DMS 273 (cell line): Measurements from ENCODE around the gene ANKRD34C.

Experiments used
- DNase-seq: peaks from one replicate; lab custom pipeline; 2025; ENCODE audit not compliant: unreplicated experiment; lab: John Stamatoyannopoulos, UW

The ANKRD34C gene

DNA sequence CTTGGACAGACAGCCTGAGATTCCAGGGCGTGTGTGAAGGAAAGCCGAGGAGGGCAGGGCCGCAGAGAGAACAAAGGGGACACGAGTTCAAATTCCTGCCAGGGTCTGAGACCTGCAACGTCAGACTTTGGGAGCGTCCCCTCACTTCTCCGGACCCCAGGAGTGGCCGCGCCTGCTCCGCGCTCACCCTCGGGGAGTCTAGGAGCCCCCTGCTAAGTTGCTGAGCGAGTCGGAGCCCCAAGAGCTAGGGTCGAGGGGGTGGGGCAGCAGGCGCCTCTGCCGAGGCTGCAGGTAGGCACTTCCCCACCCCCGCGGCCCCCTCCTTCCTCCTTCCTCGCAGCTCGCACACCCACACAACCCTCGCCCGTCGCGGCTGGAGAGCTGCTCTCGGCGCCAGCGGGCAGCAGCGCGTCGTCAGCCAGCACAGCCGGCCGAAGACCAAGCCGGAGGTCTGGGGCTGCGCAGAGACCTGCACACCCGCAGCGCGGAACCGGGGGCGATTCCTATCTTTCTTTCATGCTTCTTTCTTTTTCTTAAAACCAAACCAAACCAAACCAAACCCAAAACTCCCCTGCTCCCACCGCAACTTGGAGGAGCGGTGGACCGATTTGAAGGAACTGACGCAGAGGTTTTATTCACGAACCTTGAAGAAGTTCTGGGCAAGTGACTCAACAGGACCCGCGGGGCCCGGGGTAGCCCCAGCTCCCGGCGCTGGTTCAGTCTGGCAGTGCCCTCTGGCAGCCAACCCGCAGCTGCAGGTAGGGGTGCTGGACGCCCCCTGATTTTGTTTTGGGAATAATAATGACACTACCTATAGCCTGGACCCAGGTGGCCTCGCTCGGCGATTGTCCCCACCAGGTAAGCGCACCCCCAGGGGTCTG, at the start of gene ANKRD34C:
Gene ANKRD34C, plus strand, starts transcription at position 352 of the 881 bp plus-strand sequence. CDS start 10,563 bp downstream, outside the sequence.
- DNase-seq = peak; percentile 37

DNA sequence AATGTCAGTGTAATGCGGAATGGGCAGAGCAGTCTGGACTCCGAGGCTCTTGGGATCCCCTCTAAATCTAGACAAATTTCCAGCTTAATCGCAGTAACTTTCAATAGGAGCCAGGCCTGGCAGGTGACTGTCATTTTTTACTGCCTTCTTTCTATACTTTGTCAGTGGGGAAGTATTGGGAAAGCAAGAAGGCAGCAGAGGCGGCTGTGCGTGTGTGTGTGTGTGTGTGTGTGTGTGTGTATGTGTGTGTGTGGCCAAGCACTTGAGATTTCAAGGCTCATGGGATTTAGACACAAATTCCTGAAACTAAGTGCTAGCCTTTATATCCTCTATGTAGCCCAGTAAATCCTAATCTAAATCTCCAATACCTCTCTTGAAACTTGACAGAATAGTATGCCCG, 49.3 kb upstream of the ANKRD34C start:
- no peak for DNase-seq

DNA sequence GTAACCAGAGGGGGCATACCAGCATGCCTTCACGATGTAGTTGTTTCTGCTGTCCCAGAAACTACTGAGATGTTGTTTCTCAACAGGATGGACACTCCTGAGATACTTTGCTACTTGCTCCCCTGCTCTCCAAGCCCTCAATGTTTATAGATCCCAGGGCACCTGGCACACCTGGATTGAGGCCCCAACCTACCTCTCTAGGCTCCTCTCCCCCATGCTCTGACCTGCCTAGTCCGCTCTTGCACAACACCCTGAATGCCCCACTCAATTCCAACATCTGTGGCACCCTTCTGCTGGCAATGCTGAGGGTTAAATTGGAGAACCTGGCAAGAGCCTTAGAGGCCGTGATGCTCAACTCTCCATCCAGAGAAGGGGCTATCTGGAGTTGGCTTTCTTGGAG, 42.5 kb upstream of the ANKRD34C start:
- DNase-seq = no peak

DNA sequence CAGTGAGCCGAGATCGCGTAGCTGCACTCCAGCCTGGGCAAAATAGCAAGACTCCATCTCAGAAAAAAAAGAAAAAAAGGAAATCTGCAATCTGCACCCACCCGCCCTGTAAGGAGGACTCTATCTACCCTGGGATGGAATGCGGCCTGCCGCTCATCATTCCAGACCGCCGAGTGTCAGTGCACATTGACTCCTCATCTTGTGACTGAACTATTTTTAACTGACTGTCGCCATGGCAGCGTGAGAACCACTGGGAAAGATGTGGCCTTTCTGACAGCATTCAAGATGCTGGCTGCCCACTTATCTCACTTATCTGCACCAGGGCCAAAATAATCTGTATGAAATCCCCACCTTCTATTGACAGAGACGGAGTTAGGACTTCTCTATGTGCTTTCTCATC, 38.8 kb upstream of the ANKRD34C start:
- DNase-seq = no peak

DNA sequence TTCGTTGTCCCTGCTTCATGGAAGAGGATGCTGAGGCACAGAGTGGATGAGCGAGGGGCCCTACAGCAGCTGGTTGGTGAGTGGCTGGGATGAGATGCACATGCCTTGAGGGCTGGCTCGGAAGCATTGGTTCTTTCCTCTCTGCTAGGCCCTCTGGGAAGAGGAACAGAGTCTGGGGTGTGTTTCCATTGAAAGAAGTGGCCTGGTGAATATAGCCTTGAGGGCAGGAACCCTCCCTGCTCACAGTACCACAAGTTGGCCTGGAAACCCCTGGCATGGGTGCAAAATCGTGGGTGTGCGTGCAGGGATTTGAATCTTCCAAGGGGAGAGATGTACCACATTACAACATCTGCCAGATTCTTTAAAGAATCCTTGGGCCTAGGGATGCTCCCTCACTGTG, 37.6 kb upstream of the ANKRD34C start:
- no peak for DNase-seq

DNA sequence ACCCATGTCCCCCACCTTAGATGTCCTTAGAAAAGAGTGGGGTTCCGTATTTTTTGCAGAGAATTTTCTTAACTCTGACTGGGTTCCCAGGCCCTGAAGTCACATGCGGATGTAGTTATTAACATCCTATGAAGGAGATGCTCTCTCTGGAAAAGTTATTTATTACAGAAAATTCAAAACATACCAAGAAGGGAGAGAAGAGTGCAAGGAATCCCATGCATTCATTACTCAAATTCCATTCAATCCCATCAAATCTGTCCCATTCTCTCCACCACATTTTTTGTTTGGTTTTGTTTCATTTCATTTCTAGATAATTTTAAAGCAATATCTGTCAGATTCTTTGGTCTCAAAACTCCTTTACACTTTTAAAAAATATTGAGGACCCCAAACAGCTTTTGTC, 34.3 kb upstream of the ANKRD34C start:
- no peak for DNase-seq

DNA sequence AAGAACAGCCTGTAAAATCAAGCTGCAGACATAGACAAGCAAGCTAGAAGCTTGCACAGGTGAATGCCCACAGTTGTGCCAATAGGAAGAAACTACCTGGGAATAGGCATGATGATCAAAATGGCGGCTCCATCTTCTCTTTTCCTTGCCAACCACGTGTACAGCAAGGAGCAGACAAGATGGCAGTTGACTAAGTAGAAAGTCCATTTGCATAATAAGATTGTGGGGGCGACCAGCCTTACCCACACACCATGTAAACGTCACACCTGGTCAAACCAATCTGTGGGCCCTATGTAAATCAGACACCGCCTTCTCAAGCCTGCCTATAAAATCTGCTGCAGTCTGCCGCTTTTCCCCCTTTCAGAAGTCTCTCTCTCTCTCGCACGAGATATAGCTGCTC, 25.1 kb upstream of the ANKRD34C start:
- no peak for DNase-seq

DNA sequence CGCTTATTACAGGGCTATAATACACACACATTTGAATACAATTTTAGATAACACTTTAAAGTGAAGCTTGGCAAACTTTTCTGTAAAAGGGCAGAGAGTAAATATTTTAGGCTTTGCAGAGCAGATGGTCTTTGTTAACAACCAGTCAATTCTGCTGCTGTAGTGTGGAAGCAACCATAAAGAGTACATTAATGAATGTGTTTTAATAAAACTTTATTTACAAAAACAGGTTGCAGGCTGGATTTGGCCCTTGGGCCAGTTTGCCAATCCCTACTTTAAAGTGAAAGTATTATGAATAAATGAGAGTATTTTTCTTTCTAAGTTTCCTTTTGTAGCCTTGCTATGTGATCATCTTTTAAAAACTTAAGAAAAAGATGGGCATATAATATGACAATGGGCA, 20.7 kb upstream of the ANKRD34C start:
- no peak for DNase-seq

DNA sequence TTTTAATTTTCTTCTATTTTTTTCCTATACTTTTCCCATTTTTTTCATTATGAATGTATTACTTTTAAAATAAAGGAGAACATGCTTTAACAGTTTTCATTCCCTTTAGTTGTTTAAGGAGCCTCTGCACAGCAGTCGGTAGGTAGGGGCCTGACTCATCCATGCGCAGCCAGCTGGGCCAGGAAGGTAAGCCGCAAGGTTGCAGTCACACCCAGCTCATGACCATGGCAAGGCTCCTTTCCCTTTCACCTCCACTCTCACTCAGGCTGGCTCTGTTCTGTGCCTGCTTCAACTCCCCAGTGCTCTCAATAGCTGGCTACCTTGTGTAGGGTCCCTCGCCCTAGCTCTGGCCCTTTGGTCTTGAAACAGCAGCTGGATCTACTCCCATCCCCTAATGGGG, 17.4 kb upstream of the ANKRD34C start:
- no peak for DNase-seq

DNA sequence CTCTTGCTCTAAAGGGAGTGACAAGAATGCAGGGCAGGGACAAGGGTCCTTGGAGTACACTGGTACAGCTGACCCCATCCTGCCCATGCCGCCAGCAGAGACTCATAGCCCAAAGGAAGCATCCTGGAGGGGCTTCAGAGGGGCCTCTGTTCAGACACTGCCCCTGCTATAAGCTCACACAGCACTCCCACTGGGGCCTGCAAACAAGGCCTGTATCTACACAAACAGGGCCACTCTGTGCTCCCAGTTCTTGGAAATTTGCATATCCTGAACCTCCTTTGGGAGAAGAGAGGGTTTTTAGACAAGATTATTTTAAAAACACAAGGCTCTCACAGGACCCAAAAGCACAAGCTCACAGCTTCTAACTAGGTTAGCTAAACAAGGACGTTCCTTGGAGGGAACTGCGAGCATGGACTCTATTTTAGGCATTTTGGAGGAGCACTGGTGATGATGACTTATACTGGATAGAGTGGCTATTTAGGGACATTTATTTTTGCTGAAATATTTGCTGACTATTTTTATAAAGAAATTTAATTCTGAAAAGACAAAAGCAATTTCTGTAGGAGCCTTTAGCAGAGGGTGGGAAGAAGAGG, 16.4 kb upstream of the ANKRD34C start:
- DNase-seq = no peak

DNA sequence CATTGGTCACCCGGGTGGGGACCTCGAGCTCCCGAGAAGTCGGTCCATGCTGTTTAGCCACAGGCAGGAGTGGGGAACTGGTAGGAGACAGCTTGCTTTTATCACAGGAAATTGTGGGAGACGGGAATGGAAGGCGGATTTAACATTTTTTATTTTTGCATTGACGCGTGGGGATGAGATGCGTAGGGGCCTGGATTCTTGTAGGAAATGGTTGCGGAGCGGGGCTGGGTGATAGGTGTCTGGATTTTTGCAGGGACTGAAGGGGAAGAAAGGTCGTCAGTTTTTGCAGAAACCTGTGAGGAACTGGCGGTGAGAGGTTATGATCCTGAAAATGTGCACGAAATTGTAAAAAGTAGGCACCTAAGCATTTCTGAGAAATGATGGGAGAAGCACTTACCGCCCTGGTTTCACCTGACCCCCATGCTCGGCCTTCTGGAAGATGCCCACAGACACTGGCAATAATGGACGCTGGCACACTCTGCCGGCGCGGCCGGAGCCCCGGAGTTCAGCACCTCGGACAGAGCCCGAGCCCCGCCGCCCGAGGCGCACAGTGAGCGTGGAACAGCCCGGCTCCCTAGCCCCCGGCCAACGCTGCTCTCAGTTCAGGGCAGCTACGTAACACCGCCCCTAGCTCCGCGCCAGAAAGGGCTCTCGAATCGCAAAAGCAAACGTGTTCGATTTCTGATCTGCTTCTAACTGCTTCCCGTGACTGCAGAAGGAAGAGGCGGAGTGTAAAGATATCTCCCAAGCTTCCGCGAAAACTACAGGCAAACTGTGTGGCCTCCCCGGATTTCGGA, 928 bp downstream of the ANKRD34C start:
- DNase-seq = no peak

DNA sequence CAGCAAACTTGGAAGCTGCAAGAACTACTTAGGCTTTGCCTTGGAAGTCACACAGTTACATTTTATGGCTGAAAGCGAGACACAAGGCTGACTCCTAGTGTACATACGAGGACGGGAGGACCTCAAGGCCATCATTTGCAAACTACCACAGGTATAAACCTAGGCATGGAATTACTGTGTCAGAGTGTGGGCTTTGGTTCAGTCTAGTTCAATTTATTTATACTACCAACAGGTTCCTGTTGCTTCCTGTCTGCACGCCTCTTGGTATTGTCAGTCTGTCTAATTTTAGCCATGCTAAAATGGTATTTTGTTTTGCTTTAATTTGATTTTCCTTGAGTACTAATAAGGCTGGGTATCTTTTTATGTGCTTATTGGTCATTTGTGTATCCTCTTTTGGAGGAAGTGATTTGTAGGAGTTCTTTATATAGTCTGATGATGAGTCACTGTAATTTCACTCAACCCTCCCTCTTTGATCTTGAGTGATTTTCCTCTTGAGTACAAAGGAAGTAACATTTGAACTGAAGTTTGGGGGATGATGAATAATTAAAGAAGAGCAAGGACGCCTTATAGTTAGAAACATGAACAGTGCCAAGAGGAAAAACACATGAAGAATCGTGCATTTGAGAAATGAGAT, 8.2 kb downstream of the ANKRD34C start:
- DNase-seq = no peak

DNA sequence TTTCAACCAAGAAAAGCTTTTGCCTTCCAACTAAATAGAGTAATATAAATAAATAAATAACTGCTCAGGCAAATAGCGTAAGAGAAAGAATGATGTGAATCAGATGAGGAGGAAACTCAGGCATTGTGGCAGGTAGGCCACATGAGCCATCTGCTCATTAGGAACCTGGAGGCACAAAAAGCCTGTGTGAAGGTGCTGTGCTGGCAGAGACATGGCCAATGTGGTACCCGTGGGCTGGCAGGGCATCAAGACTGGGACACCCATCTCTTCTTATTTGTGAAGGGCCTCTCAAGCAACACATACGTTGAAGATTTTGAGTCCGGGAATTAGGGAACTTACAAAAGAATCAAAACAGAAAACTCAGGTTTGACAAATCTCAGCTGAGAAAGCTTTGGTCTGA, 9.5 kb downstream of the ANKRD34C start:
- DNase-seq = no peak

DNA sequence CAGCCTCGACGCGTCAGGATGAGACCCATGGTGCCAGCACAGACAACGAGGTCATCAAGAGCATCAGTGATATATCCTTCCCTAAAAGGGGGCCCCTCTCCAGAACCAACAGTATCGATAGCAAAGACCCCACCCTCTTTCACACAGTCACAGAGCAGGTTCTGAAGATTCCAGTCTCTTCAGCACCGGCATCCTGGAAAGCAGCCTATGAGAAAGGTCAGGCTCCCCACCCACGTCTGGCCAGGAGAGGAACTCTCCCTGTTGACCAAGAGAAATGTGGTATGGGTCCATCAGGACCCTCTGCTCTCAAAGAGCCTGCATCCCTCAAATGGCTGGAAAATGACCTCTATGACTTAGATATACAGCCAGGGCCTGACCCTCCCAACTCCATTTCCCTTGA, 11.6 kb downstream of the ANKRD34C start:
- no peak for DNase-seq

DNA sequence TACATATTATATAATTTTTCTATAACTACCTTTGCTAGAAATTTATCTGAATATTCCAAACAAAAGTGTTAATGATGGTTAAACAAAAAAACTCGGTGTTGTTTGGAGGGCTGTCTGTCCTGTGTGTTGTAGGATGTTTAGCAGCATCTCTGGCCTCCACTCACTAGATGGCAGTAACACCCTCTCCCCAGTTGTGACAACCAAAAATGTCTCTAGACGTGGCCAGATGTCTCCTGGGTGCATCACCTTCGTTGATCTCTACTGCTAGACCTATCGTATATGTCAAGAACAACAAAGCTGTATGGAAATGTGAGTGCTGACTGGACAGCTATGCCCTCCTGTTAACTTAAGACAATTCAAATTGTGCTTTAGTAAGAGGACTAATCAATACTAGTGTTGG, 14.1 kb downstream of the ANKRD34C start:
- DNase-seq = peak; percentile 4

DNA sequence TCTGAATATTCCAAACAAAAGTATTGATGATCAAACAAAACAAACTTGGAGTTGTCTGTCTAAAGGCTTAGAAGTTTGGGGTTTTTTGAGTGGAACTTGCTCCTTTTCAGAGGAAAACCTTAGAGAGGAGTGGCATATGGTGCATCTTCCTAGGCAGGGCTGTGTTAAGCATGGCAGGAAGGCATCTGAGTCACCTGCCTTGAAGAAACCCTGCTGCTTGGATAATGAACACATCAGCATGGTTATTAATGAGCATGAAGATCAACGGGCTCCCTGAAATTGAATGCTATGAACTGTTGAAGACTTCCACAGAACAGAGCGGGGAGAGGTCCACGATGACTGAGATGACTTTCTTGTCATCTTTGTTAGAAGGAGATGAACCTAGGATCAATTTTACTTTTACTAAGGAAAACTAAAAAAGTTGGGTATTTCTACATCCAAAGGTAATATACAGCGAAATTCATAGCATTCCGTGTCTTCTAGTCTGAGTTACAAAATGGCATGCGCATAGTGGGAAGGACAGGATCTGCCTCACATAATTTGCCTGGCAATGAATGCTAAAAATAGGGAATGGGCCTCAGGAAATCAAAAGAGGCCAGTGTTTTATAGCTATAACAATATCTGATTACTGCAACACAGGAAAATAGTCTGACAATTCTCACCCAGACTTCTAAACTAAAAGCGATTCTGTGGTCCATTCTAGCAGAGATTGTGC, 16.8 kb downstream of the ANKRD34C start:
- DNase-seq = no peak

DNA sequence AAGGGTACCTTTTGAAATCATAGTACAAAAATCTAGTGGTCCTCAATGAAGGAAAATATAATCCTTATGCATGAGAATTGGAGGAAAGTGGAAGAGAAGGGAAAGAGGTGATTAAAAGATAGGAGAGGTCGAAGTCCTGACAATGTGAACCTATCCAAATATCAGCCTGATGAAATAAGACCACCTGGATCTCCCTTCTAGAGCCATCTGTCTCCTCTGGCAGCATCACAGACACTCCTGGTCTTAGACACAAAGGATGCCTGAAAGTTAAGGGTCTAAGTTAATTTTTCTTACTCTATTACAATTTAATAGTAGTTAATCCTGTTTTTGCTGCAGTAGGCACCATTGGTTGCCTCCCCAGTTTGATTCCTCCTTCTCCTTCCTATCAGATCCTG, 17.3 kb downstream of the ANKRD34C start:
- DNase-seq = no peak

DNA sequence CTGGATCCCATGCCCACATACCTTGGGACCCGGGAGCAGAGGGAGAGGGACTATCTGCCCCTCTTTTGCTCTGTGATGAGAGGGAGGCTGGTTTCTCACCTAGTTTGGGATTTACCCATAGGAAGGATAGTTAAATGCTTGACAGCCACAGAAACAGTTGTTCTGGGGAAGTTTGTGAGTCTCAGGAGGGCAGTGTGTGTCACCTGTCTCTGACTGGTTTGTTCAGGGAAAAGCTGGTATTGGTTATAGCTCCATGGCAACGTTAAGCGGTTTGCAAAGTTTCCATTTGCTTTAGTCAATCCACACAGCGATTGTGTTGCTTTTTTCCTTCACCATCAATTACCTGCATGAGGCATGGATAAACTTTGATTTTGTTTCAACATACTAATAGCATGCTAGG, 24.7 kb downstream of the ANKRD34C start:
- DNase-seq = no peak

DNA sequence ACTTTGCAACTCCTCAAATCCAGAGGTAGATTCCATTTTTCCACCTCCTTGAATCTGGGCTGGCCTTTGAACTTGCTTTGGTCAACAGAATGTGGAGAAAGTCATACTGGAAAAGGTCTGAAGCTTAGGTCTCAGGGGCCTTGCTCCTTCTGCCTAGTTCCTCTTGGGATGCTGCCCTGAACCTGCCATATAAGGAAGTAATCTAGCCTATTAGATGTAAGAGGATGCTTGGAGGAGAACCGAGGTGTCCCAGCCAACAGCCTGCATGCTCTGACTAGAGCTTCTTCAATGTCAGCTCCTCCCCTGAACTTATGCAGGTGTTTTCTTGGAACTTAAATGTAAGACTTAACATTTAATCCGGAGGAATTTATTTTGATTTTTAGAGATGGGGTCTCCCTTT, 26.4 kb downstream of the ANKRD34C start:
- peak; percentile 28 for DNase-seq

DNA sequence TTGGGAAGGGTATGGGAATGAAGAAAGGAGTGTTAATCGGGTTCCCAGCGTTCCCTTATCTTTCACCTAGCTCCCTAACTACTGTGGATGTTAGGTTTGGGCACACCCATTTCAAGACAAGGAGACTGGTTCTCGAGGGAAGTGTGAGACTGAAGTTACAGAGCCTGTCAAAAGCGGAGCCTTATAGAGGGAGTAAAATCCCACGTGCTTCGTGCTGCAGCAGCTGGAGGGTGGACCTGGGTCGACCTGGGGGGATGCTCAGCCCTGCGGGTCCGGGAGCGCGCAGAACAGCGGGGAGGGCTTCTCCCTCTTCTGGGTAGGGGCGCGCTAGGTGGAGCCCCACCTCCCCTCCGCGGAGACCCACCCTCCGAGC, 28.1 kb downstream of the ANKRD34C start:
- peak; percentile 77 for DNase-seq
